GM18505 (cell line): ENCODE results near the gene TMOD2.

Experiments used
- ATAC-seq: cut with Tn5 transposase; IDR thresholded peaks from one replicate; pipeline ENCODE4 v1.9.1; 2021; ENCODE audit not compliant: unreplicated experiment
- POLR2A ChIP-seq: IDR thresholded peaks from 4 replicates; pipeline ENCODE4 v1.6.1; 2011; ENCODE audit warnings: borderline replicate concordance; ENCODE audit not compliant: insufficient read depth, insufficient read length; ENCODE audit errors: extremely low read depth

Gene TMOD2

DNA sequence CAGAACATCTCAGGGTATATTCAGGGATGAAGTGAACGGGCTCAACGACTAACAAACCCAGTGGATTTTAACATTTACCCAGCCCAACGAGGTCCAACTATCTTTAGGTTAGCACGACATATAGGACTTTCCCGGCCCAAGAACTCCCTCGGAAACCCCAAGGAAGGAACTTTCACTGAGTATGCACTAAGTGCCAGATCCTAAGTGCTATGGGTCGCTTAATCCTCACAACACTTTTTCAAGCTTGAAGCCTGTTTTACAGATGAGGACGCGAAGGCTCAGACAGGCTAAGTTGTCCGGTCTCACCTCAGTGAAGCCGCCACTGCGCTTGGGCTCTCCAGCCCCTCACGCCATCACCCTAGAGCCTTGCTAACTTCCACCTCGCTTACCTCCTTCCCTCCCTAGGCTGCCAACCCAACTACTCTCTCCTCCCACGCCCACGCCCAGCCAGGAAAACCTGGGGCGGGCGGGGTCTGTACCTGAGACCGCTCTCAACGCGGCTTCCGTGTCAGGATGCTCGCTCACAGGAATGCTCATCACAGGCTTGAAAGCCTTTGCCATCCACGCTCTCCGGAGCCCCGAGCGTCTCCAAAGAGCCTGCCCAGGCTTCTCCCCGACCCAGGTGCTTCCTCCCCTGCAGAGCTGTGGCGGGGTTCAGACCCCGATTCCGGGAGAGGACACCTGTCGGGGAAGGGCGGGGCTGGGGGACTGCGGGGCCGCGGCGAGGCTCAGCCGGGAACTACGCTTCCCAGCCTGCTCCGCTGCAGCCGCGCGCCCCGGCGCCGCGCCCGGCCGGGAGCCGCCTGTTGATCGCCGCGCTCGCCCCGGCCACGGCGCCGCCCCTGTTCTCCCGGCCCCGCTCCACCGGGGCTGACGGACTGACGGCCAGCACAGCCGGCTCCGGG is at the start of gene TMOD2:
TMOD2 (plus strand) TSS at position 806 of the 905 bp plus-strand sequence. CDS start 14,845 bp downstream, outside the sequence.
- peak; percentile 80 for ATAC-seq
- TF ChIP-seq POLR2A = peak; percentile 32

DNA sequence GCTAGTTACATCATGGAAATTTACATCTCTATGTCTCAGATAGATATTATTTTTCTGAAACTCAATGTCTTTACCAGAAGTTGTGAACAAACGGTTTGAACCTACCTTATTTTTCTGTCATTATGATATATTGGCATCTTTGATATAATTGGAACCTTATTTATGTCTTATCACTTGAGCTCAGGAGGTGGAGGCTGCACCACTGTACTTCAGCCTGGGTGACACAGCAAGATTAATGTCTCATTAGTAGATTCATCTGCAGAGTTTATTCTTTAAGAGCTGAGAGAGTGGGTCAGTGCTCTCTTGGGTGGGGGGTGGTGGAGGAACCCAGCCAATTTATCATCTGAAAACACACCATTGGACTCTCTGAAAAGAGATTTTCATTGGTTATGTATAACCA is 48.7 kb upstream of the TMOD2 start:
- no peak for ATAC-seq
- TF ChIP-seq POLR2A = no peak

DNA sequence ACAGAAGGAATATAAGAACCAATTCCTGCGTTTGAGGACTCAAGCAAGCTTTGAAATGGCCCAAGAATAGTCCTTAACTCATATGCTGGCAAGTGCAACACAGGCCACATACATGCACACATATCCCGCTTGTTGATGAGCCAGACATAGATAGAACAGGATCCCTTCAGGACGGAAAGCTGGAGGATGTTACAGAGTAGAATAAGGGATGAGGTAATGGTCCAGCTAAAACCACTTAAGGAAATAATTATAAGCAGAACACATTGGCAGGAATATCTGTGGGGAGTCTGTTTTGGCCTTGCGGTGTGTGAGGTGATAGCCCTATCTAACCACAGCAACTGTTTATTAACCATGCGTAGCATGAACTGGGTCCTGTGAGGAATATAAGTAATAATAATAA is 45.1 kb upstream of the TMOD2 start:
- TF ChIP-seq POLR2A = no peak

DNA sequence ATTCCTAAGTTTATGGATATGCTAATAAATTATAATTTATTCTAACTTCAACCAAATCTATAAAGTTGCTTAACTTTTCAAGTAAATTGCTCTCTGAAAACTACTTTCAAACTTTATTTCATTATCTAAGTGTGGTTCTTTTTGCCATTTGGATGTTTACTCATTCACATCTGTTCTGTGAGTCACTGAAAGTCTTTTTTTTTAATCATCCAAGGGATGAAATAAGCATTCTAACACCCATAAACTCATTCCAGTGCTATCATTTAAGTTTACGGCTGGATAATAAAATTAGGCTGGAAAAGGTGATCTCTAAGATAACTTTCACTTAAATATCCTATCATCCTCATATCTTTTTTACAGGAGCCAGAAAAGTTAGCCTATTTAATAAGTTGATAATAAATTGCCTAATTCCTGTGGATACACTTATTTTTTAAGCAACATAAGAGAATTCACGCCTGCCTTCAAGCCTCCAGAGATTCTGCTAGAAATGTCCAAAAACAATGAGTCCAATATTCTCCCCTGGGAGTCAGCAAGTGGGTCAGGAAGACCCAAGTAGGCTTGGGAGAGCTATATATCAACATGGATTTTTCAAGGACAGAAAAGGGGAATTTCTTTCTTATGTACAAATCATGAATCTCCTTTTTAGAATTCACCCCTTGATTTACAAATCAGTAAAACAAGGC is 44.3 kb upstream of the TMOD2 start:
- ATAC-seq = no peak
- TF ChIP-seq POLR2A = no peak

More for the DNA sequence above, 45.1 kb upstream of the TMOD2 start:
- ATAC-seq = no peak

DNA sequence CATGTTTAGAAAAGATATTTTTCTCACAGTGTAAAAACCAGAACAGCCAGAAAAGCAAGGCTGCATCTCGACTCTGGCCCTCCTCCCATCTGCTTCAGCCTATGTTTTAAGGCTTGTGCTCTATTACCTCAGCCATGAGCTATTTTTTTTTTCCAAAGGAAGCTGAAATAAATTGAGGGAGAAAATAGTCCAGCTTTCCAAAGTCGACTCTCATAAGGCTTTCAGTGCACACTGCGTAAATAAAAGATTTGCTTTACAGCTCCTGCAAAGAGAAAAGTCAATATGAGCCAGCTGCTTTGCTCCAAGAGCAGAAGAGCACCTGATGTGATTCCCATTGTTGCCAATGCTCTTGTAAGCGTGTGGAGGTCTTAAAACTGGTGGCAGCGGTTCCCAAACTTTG is 43.4 kb upstream of the TMOD2 start:
- no peak for ATAC-seq
- no peak for TF ChIP-seq POLR2A

DNA sequence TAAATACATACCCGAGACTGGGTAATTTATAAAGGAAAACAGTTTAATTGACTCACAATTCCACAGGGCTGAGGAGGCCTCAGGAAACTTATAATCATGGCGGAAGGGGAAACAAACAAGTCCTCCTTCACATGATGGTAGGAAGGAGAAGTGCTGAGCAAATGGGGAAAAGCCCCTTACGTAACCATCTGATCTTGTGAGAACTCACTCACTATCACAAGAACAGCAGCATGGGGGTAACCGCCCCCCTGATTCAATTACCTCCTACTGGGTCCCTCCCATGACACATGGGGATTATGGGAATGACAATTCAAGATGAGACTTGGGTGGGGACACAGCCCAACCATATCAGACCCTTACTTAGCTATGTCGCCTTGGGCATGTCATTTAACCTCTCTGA is 42.4 kb upstream of the TMOD2 start:
- TF ChIP-seq POLR2A = no peak
- ATAC-seq = no peak

DNA sequence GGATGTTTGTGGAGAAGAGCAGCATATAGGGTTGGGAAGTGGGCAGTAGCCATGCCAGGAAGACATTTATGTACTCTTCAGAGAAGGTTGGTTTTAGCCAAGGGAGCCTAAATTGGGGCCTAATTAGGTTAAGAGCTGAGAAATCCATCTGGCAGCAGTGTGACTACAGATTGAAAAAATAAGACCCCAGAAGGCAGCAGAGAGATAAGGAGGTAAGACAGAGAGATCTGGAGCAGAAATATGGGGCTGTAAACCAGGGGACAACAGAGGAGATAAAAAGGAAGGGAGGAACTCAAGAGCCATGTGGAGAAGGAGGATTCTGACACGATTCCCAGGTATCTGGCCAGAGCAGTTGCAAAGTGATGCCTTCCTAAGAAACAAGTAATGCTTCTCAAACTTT is 37.2 kb upstream of the TMOD2 start:
- TF ChIP-seq POLR2A = no peak
- ATAC-seq = no peak

DNA sequence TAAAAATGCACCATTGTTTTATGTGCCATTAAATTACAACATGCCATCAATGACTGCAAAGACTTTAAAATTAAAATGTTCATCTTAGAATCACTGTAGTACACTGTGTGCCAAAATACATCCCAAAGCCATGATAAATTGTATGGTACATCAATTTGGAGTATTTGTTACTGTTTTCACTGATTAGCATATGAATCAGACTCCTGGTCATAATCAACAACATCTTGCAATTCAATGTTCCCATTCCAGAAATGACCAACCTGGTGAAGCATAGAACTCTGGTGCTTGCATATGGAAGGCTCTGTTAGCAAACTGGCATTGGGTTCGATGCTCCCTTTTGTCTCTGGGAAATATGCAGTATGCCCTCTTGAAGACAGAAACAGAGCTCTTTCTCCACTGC is 36.5 kb upstream of the TMOD2 start:
- ATAC-seq = no peak
- TF ChIP-seq POLR2A = no peak

DNA sequence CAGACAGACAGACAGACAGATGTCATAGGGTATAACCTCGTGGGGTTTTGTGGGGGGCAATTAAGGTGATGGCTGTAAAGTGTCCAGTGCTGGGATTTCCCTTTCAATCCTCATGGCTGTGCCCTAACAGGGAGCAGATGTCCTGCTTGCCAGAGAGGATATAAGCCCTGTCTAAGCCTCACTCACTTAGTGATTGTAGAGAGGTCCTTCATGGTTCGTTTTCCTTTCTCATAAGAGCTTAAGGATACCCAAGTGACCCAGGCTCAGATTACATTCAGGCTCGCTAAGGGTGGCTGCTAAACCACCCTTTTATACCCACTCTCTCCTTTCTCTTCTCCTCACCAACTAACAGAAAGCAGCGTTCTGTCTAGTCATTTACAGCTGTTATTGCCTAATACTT is 33.2 kb upstream of the TMOD2 start:
- no peak for TF ChIP-seq POLR2A
- ATAC-seq = no peak

DNA sequence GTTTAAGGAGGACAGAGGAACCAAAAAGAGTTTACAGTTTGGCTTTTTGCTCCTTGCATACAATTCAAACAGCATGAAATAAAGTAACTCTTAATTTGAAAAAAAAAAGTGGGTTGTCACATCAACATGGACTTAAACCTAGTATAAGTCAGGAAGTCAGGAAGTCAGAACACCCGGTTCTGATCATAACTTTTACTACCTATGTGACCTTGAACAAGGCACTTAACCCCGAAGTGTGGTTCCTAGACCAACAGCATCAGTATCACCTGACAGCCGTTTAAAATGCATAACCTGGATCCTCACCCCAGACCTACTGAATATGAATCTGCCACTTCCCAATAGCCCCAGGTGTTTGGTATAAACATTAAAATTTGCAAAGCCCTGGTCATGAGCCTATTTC is 32.7 kb upstream of the TMOD2 start:
- no peak for TF ChIP-seq POLR2A

DNA sequence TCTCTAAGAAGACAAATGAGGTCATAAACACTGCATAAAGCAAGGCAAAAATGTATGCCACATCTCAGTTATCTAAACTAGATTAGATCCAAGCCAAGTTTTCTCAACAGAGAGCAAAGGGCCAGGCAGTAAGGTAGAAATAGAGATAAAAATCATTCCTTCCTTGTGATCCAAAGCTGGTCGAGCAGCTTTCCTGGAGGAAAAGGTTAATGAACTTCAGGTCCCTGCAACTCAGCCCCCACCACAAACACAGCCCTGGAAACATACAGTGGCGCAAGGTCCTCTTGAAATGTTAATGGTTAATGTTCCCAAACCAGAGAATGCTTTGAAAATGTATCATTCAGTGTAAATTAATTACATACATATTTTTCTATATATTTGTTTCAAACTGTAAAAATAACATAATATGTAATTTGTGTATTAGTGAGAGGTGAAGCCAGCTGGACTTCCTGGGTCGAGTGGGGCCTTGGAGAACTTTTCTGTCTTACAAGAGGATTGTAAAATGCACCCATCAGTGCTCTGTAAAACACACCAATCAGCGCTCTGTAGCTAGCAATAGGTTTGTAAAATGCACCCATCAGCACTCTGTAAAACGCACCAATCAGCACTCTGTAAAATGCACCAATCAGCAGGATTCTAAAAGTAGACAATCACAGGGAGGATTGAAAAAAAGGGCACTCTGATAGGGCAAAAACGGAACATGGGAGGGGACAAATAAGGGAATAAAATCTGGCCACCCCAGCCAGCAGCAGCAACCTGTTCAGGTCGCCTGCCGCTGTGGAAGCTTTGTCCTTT is 31.0 kb upstream of the TMOD2 start:
- no peak for TF ChIP-seq POLR2A
- no peak for ATAC-seq

More for the DNA sequence above, 32.7 kb upstream of the TMOD2 start:
- no peak for ATAC-seq

DNA sequence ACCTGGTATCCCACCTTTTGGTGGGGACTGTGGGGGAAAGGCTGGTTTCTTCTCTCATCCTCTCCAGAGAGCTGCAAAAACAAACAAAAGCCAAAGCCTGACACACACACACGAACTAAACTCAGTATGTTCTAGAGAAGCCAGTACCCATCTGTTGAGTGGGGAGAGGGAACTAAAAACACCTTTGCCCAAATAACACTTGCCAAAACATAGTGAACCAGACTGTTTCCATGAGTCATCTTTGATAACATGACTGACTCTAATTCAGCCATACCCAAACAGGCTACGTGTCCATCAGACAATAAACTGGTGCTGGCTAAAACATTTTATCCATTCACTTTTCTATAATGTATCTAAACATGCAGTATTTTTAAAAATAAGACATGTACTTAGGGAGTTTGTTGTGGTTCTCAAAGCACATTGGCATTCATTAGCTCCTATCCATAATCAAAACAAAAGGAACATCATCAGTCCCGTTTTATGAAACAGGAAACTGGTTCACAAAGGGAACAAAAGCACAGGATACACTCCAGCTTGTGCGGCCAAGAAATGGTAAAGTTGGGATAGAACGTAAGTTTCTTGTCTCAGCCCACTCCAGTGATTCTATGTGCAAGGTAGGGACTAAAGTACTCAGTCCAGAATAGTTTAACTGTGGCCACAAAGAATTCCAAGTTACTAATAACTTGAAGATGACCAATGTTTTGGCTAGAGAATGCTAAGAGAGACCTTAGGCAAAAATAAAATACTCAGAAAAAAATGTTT is 30.0 kb upstream of the TMOD2 start:
- no peak for TF ChIP-seq POLR2A
- no peak for ATAC-seq
